Activated CD4-positive, CD25-positive, alpha-beta regulatory T cell treated with anti-CD3 and anti-CD28 coated beads, Interleukin-2, amount 50 U/mL, for 16 hours (primary cell): Measurements from ENCODE around the gene NDST3.

Source experiments
- DNase-seq: peaks from one replicate; pipeline ENCODE4 v3.0.0-alpha.2; 2020; ENCODE audit warnings: low read depth, low spot score

NDST3 gene

GRCh38 chr4:118034053-118034785 is at the start of gene NDST3:
Gene NDST3, plus strand, starts transcription at chr4:118034486. Its CDS starts 19,425 bp downstream, at chr4:118053911.
- DNase-seq = no peak

GRCh38 chr4:117986321-117986720 is 48.0 kb upstream of the NDST3 start:
- DNase-seq = no peak

GRCh38 chr4:117987464-117987863 is 46.8 kb upstream of the NDST3 start:
- DNase-seq = no peak

GRCh38 chr4:117996891-117997290 is 37.4 kb upstream of the NDST3 start:
- DNase-seq = no peak

GRCh38 chr4:118004088-118004487 is 30.2 kb upstream of the NDST3 start:
- DNase-seq = no peak

GRCh38 chr4:118005883-118006282 is 28.4 kb upstream of the NDST3 start:
- DNase-seq = no peak

- DNase-seq = no peak
These were observed 22.1 kb upstream of the NDST3 start for GRCh38 chr4:118012142-118012541.

GRCh38 chr4:118014831-118015230 is 19.5 kb upstream of the NDST3 start:
- DNase-seq = no peak

GRCh38 chr4:118018381-118019145 is 15.7 kb upstream of the NDST3 start:
- no peak for DNase-seq

GRCh38 chr4:118026806-118027205 is 7.5 kb upstream of the NDST3 start:
- DNase-seq = no peak

- DNase-seq = no peak
These were observed 5.1 kb upstream of the NDST3 start for GRCh38 chr4:118029224-118029623.

- no peak for DNase-seq
These were observed 1.6 kb upstream of the NDST3 start for GRCh38 chr4:118032691-118033090.

- DNase-seq = no peak
These were observed 886 bp upstream of the NDST3 start for GRCh38 chr4:118033148-118034052.

- no peak for DNase-seq
These were observed 1.0 kb downstream of the NDST3 start for GRCh38 chr4:118035309-118035708.

GRCh38 chr4:118036336-118036735 is 2.0 kb downstream of the NDST3 start:
- no peak for DNase-seq

GRCh38 chr4:118037955-118038354 is 3.7 kb downstream of the NDST3 start:
- DNase-seq = no peak

GRCh38 chr4:118046323-118046722 is 12.0 kb downstream of the NDST3 start:
- DNase-seq = no peak

- no peak for DNase-seq
These were observed 12.8 kb downstream of the NDST3 start for GRCh38 chr4:118047043-118047442.

GRCh38 chr4:118058955-118059354 is 24.7 kb downstream of the NDST3 start:
- no peak for DNase-seq

GRCh38 chr4:118059397-118059796 is 25.1 kb downstream of the NDST3 start:
- DNase-seq = no peak

- DNase-seq = no peak
These were observed 42.9 kb downstream of the NDST3 start for GRCh38 chr4:118076958-118077766.
